Putamen (tissue), 1 donor: ENCODE data around the gene RANBP3.
"Not testable (repeated sequence)": the region's sequence is repeated elsewhere in the genome, so short reads cannot be mapped to it uniquely, and the experiment has no call there.

Experiments
- DNase-seq: peaks from one replicate; pipeline ENCODE4 v3.0.0-alpha.2; 2016; ENCODE audit warnings: low spot score

RANBP3 gene

DNA sequence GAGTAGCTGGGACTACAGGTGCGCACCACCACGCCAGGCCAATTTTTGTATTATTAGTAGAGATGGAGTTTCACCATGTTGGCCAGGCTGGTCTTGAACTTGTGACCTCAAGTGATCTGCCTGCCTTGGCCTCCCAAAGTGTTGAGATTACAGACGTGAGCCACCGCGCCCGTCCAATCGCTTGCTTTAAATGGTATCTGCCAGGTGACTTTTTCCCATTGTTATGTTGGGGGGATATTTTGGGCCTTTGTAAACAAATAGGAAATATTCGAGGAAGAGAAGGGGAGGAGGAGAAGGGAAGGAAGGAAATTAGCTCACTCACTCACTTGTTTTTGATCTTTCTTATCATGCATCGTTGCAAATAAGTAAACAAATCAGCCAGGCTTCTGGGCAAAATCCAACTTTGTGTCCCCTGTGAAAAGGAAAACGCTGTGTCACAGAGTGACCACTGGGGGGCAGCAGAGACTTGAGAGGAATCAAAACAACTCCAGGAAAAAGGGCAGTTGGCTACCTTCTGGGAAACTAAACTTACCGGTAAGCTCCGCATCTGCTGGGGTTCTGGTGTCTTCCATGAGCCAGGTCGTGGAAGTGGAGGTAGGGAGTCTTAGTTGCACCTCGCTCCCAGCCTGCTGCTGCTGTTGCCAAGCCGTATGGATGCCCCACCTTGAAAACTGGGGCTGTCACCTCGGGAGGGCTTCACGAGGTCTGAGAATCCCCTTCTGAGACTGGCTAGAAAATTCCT lies 9.3 kb upstream of the RANBP3 start:
- DNase-seq = peak; percentile 66

DNA sequence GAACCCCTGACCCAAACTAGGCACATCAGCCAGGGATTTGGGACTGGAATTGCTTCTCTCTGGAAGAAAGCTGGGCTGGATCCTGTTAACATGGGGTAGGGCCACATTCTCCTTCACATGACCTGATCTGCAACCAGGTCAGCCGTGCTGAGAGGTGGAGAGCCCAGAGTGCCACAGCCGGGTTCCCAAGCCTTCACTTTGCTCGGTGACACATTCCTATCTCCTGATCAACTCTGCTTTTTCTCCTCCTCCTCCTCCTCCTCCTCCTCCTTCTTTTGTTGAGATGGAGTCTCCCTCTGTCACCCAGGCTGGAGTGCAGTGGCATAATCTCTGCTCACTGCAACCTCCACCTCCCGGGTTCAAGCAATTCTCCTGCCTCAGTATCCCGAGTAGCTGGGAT lies 7.9 kb upstream of the RANBP3 start:
- DNase-seq = not testable (repeated sequence)

DNA sequence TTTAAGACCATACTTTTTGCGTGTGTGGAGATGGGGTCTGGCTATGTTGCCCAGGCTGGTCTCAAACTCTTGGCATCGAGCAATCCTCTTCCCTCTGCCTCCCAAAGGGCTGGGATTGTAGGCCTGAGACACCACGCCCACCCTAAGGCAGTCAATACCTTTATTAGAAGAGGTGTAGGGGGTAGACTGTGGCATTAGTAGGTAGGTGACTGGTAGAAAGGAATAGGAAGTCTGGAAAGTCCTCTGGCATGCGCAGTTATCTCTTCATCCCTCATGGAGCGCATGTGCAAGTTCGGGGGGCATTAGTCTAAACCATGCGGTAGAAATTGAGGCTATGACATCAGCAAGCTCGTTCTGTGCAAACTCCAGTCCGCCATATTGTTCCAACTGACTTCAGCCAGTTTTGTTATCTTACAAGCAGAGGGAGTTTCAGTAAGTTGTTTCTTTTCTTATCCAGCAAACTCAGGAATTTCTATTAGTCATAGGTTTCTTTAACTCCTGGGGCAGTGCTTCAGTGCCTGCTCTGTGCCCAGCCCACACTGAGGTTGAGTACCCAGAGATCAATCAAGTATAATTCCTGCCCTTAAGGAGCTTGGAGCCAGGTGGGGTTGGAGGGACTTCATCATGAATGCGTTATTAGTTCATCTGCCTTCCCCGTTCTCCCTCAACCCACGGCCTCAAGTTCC lies 7.3 kb upstream of the RANBP3 start:
- no peak for DNase-seq

DNA sequence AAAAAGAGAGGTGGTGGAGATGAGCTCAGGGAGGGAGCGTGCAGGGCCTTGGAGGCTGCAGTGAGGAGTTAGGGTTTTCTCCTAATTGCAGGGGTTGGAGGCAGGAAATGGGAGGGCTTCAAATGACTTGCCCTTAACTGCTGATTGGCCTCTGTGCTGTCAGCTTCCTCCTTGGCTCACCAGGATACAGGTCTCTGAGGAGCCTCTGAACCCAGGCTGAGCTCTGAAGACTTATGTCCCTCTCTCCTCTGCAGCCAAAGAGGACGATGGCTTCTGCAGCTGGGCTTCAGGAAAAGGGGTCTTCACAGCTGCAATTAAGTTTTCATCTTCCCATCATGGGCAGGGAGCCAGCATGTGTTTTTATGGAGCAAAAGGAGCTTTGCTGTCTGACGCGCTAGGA lies 6.7 kb upstream of the RANBP3 start:
- no peak for DNase-seq

DNA sequence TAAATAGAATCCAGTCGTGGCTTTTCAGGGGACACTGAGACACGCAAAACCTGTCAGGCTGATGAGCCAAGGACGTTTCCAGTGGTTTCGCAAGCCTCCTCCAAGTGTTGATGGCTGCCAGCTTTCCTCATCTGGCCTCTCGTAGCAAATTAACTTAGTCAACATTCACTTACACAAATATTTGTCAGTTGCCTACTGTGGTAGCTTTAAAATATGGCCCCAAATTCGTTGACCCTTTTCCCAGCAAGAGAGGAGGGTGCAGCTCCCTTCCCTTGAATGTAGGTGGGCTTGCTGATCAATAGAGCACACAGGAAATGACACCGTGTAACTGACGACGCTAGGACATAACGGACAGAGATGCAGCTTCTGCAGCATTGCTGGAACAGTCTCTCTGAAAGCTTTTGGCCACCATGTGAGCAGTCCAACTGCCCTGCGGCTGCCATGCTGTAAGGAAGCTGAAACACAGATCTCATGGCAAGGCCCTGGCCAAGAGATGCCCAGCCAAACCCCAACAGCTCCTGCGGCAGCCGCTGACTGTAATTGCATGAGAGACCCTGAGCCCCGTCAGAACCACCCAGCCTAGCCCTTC lies 5.5 kb upstream of the RANBP3 start:
- no peak for DNase-seq

DNA sequence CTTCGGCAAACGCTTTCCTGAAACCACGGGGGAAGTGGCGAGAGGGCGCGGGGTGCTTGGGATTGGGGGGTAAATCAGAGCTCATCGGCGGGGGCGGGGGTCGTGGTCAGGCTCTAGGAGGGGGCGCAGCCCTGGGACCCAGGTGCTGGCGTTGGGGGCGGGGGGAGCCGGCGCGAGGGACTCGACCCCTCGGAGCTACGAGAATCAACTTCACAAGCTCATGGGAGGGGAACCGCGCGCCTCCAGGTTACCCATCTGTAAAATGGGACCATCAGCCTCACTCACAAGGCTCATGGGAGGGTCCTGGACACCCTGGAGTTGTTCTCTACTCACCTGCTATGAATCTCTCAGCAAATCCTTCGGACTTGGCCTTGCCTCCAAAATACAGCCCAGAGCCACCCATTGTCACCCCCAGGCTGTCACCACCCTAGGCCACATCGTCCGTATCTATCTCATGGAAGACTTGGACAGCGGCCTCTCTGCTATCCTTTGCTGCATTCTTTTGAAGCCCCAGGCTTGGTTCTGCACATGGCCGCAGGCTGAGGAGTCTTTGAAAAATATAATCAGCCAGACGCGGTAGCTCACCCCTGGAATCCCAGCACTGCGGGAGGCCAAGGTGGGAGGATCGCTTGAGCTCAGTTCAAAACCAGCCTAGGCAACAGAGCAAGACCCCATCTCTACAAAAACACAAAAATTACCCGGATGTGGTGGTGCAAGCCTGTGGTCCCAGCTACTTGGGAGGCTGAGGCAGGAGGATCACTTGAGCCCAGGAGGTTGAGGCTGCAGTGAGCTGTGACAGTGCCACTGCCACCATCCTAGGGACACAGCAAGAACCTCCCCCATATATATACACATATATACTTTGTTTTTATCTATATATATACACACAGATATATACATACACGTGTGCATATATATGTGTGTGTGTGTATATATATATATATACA lies 939 bp upstream of the RANBP3 start:
- DNase-seq = no peak

DNA sequence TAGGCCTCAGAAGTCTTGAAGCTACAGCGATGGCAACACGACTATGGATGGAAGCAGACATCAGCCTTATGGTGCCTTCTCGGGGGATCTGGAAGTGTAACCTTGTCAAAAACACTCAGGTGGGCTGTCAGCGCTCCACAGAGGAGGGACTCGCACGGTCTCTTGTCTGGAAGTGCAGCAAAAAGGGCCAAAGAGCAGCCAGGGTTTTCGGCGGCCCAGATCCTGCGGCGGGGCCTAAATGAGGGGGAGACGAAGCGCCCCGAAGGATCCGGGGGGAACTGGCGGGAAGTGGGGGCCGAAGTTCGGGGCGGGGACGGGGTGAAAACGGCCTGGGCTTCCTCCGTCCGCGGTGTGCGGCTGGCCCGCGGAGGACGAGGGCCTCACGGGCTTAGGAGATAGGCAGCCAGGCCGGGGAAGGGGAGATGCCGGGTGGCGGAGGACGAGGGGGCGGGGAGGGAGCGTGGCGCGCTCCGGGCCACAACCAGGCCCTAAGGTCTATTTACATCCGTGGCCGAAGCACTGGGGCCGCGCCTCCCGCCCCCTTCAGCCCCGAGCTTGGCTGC lies 637 bp downstream of the RANBP3 start:
- no peak for DNase-seq

DNA sequence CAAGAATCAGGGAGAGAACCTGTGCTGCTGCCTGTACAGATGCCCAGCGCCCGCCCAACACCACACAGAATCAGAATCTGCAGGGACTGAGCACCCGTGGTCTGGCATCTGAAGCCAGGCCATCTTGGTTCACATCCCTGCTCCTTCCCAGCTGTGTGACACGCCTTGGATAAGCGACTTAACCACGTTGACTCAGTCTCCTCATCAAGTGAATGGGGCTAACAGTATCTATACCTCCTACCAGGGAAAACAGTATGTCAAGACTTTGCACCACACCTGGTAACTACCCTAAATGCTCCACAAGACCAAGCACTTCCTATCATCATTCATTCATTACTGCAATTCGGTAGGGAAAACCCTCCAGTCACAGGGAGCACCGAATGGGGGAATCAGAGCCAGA lies 1.2 kb downstream of the RANBP3 start:
- no peak for DNase-seq

DNA sequence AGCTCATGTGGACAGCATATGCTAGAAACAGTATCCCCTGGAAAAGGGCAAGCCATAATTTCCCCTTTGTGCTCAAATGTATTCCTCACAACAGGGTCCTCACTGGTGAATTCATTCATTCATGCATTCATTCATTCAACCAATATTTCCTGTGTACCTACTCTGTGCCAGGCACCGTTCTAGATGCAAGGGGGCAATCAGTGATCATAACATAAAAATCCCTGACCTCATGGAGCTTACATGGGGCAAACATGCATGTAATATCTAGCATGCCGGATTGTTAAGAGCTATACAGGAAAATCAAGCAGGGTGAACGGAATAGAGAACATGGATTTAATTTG lies 2.6 kb downstream of the RANBP3 start:
- DNase-seq = no peak

DNA sequence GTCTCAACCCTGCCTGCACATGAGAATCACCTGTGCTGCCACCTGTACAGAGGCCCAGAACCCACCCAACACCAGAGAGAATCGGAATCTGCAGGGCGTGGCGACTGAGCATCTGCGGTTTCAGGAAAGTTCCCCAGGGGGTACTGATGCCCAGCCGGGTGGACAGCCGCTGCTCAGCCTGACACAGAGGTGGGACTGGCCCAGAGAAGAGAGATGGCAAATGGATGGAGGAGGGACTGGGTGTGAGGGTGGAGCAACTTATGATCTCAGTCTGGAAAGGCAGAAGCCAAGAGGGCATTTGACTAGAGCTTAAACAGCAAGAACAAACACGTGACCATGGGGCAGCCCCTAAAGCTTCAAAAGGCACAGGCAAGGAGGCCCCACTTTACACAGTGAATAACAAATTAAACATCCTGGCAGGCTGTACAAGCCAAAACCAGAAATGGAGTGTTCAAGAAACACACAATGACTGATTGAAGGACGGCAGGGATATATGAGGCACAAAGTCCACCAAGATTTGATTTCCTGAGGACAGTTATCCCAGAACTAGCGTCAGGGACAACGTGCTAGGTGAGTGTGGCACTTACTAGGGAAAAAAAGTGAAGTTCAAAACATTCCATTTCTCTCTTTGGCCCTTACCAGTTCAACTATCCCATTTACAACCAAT lies 3.1 kb downstream of the RANBP3 start:
- no peak for DNase-seq

DNA sequence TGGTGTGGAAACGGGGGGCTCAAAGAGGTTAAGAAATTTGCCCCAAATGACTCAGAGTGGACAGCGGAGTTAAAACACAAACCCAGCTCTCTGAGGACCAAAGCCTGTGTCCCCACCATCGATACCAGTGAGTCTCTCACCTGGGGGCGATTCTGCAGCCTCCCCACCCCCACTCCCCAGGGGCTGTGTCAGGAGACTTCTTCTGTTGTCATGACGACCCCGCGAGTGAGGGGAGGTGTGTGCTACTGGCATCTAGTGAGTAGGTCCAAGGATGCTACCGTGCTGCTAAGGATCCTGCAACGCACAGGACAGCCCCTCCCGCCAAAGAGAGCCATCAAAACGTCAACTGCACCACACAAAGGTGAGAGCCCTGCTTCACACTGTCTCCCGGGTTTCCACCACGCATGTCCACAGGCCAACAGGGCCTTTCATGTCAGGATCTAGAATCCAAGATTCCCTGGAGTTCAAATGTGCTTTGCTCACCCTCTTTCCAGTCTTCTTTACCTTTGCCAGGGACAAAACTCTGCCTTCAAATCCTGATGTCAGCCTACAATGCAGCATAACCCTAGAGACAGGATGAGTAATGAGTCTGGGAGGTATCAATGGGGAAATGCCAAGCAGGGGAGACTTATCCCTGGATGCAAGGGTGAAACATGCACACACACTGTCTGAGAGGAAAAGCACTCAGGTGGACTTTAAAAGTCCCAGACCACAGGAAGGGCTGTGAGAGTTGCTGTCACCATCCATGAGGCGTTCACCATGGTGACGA lies 3.9 kb downstream of the RANBP3 start:
- no peak for DNase-seq

DNA sequence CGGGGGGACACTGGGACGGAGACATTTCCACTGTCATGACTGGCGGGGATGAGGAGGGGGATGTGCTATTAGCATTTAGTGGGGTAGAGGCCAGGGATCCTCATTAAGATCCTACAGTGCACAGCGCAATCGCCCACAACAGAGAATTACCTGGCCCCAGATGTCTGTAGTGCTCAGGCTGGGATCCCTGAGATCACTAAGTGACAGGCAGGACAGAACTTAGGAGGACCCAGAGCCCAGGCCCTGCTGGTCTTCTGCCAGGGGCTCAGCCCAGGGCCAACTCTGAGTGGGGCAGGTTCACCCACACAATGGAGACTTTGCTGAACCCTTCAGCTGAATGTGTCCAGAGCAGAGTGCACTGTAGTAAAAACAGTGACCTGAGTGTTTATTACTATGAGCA lies 4.6 kb downstream of the RANBP3 start:
- no peak for DNase-seq

DNA sequence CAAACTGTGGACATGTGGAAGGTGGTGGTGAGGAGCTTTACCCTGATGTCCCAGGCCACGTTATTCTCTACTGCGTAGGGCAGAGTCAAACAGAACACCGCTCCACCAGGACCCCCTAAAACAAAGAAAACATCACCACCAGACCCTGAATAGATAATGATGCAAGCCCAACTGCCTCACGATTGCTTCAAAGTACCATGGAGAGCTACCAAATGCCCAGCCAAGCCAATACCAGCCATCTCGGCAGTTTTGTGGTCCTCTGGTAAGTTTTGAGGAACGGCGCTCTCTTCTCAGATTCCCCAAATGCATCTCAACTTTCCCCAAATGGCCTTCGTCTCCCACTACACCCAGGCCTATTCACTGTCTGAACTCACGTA lies 5.6 kb downstream of the RANBP3 start:
- no peak for DNase-seq

DNA sequence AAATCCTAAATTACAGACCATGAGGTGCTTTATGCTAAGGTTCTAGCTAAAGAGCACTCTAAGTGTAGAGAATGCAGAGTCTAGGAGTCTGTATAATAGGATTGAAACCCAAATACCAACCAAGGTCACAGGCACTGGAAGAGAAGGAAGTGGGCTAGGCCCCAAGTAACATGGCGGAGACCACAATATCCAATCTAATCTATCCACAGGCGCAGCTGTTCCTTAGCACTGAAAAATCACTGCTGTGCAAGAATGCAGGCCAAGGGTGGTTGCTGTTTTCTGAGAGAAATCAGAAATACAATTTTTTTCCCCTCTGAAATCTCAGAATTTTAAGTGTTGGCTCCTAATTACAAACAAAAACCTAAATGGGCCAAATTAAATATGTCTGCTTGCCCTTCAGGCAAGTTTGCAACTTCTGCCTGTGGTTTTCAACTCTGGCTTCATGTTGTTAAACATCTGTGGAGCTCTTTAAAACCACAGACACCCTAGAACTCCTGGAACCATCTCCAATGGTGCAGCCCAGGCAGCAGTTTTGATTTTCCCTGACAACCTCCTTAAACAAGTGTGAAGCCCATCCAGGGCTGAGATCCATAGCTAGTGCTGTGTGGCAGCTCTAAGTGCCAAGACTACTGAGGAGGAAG lies 6.1 kb downstream of the RANBP3 start:
- DNase-seq = no peak

DNA sequence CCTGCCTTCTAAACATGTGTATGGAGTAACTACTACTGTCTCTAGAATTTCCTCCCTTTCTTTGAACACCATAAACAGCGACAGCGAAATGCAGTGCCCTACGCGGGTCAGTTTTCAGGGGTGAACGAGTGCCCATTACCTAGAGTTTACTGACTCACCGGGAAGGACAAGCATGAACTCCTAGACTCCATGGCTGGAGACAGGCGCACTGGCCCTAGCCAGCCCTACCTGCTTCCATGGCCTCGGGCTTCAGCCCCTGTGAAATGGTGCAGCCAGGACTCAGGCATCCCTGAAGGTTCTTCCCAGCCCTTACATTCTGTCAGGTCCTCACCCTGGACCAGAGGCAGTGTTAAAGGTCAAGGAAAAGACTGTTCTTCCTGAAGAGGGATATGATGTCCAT lies 8.5 kb downstream of the RANBP3 start:
- DNase-seq = no peak

DNA sequence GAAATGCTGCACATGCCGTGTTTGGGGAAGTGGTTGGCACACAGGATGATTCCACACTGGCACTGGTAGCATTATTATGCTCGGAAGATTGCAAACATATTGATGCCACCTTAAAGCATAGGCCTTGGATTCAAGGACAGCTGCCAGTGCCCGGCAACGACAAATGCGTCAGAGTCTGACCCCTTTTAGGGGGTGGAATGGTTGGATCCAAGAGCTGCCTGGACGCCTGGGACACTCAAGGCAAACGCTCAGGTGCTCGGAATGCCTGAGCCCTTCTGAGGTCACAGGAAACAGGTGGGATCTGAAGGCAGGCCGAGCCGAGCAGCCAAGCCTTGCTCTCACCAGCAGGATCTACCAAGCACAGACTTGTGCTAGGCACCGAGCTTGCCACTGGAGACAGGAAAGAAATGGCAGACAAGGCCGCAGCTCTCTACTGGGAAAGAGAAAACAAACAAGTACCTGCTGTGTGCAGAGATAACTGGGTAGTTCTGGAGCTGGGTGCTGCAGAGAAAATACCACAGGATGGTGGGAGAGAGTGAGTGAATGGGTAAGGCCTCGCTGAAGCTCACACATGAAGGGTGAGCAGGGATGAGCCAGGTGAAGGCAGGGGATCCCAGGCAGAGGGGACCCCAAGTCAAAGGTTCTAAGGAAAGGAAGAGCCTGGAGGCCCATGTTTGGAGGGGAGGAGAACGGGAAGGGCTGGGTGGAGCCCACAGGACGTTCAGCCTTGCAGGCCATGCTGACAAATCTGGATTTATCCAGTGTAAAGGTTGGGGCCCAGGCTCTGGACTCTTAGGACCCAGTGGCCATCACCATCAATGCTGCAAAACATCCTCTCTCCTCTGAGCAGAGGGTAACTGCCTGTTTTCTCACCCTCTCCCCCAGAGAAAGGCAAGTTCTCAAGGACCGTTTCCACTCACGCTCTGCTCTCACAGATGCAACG lies 9.2 kb downstream of the RANBP3 start:
- no peak for DNase-seq

DNA sequence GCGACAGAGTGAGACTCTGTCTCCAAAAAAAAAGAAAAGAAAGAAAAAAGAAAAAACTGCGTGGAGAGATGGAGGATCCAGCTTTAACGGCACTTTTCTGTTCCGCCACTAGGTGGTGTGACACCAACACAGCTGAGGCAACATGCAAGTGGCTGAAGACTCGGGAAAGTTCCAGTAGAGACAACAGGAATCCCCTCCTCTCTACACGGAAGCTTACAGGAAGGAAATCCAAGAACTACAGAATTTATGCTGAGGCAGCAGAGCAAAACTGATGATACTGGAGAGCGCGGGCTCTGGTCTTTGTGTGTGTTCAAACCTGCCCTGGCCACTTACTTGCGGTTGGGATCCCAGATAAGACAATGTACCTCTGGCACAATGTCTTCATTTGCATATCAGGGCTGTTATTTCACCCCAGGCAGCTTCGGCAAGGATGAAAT lies 9.9 kb downstream of the RANBP3 start:
- DNase-seq = peak; percentile 78

DNA sequence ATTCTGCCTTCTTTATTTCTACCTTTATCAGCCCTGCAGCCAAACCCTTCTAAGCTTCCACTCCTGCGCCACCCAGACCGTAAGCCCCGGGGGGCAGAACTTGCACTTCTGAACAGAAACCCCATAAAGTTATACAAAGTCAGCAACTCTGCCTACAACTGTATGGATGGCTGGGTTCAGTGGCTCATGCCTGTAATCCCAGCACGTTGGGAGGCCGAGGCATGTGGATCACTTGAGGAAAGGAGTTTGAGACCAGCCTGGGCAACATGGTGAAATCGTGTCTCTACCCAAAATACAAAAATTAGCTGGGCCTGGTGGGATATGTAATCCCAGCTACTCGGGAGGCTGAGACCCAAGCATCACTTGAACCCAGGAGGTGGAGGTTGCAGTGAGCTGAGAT lies 10.4 kb downstream of the RANBP3 start:
- DNase-seq = no peak

DNA sequence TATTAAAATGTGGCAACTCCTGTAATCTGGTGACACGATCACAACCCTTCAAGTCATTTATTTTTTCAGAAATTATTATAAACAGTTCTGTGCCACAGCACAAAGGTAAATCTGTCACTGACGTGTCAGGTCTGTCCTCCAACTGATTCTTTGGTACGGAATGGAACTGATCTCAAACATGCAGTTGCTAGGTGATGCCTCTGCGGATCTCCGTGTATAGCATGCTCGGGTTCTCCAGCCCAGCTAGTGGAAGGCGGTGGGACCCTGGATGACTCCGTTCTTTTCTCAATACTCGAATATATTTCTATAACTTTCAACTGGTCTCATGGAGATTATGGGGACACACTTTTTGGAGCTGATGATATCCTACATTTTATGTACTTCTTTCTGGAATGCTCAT lies 11.0 kb downstream of the RANBP3 start:
- DNase-seq = no peak
